ENCODE results near the gene HDHD3.

GRCh38 chr9:113364951-113365350 lies 11.8 kb downstream of the HDHD3 start:
- TF ChIP-seq ZNF384 (IDR thresholded peaks at IDR 0.05), result no peak
- no peak for TF ChIP-seq FOXK2 (IDR thresholded peaks at IDR 0.05)
- TF ChIP-seq HDGF (IDR thresholded peaks at IDR 0.05; ENCODE audit: borderline replicate concordance), result no peak
- TF ChIP-seq TARDBP (IDR thresholded peaks at IDR 0.05), result no peak

All from HEK293T (cell line).